ENCODE measurements around the gene TESPA1. TPM values are rescaled to one million over a fixed set of nuclear protein-coding genes. Genes with fewer than 3 reads are reported as not detected.

TESPA1 gene
- total and polyA plus RNA-seq, 2 experiments from 2014 or later: 0.34 TPM; not detected in 1

DNA sequence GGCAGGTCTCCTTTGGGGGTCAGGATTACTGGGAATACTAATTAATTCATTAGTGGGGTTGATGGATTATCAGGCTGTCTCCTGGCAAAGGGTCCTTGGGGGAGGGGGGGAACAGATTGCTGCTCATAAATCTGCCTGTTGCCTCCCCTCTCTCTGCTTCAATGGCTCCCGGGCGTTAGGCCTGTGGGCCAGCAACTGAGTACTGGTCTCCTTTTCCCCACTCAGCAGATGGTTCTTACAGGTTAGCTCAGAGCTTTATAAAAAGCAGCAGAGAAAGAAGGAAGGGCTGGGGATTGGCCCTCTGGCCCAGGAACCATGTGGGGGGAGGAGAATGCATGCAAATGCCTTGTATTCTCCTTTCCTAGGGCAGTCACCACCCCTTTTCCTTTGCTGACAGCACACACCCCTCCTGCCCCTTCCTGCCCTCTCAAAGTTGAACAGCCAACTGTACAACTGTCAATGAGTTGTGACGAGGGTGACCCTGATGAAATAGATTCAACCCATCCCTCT, 32.9 kb upstream of the TESPA1 start (continued):
- TF ChIP-seq ZNF462 (CRISPR knock-in tag; IDR thresholded peaks at IDR 0.05): no peak
- no peak for TF ChIP-seq ZNF114 (CRISPR knock-in tag; IDR thresholded peaks at IDR 0.05)
- no peak for TF ChIP-seq JUNB (IDR thresholded peaks at IDR 0.05; ENCODE audit: unreplicated experiment)
- no peak for TF ChIP-seq ZNF331 (CRISPR knock-in tag; IDR thresholded peaks at IDR 0.05; ENCODE audit: low read depth)
- no peak for TF ChIP-seq POLR2AphosphoS5 (IDR thresholded peaks at IDR 0.05; ENCODE audit: low read depth)

DNA sequence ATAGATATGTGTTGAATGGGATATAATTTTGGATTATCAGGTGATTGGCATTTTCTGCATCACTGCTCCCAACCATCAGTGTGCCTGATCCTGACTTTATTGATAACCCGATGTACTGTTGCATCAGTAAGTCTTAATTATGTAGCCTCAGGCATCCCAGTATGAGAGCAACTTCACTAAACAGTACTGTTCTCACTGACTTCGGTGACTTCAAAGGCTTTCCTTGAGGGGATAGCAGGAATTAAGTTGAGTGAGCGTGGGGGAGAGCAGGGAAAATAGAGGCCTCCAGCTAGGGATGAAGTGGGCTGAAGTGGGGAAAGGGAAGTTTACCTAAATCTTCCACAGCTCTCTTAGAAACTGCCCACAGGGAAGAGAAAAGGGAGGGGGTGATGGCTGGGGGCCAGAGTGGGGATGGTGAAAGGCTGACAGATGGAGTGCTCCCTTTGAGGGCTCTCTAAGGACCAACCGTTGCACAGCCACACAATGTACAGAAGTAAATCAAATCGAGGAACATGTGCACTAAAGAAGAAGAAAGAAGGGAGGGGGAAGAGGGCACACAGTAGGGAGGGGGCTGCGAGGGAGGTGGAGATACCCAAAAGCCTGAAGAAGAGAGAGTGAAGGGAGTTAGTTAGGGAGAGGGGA, 24.5 kb upstream of the TESPA1 start:
- H3K4me1 ChIP-seq (ENCODE audit: insufficient read depth): no peaks in the 10 kb centered on the region
- ATAC-seq (no peak), DNase-seq (ENCODE audit: low spot score) (peak; percentile 7)
- no peaks in the 10 kb centered on the region for H3K27me3 ChIP-seq (ENCODE audit: insufficient read depth)
- peaks cover 3% of the 10 kb centered on the region for H3K27me3 Mint-ChIP-seq (ENCODE audit: insufficient read depth, low read depth, poor library complexity)
- no peaks in the 10 kb centered on the region for H3K36me3 ChIP-seq (ENCODE audit: insufficient read depth)
- H3K4me3 Mint-ChIP-seq: no peak overlapping the region
- no peak overlapping the region for H3K27ac ChIP-seq (ENCODE audit: low read depth)
- no peaks in the 10 kb centered on the region; the same call in 1 of the 2 replicates for H3K9me2 ChIP-seq (ENCODE audit: insufficient read depth)
- H2AFZ ChIP-seq: peak overlapping the region; percentile 41; the same call in 1 of the 2 replicates
- H3K4me1 Mint-ChIP-seq: peaks cover 13% of the 10 kb centered on the region; the same call in 2 of the 3 replicates
- peaks cover 10% of the 10 kb centered on the region for H3K36me3 Mint-ChIP-seq (ENCODE audit: low read depth)
- no peaks in the 10 kb centered on the region for H4K20me1 ChIP-seq (replicated peaks; ENCODE audit: insufficient read depth)
- no peak overlapping the region; the same call in 1 of the 2 replicates for H3K4me2 ChIP-seq
- no peak overlapping the region for H3K4me3 ChIP-seq
- H3K9me3 Mint-ChIP-seq: peaks cover 20% of the 10 kb centered on the region
- H3F3A ChIP-seq (replicated peaks; ENCODE audit: low read depth): no peaks in the 10 kb centered on the region
- no peaks in the 10 kb centered on the region for H3K79me2 ChIP-seq (replicated peaks; ENCODE audit: insufficient read depth)
- H3K27ac Mint-ChIP-seq: no peak overlapping the region
- TF ChIP-seq ZNF462 (CRISPR knock-in tag; IDR thresholded peaks at IDR 0.05): no peak
- no peak for TF ChIP-seq JUNB (IDR thresholded peaks at IDR 0.05; ENCODE audit: unreplicated experiment)

Data from GM23338 (cell line).